Peyer's patch (tissue), 4 donors: ENCODE data around the gene TMEM187. TPM values are rescaled to one million over a fixed set of nuclear protein-coding genes. Genes with fewer than 3 reads are reported as not detected.
A peak's percentile ranks its signal among the peaks of the same experiment; 100 is the strongest.

Experiments
- DNase-seq, 3 donors: peaks; one replicate each; pipeline ENCODE4 v3.0.0-alpha.2; 2017 to 2019
- H3K27ac ChIP-seq, 4 donors: fragments of 200-600 bp; sonication (generic); one replicate each; pipeline ENCODE4 v1.5.1; 2016 to 2019
- H3K27me3 ChIP-seq, 2 donors: fragments of 200-600 bp; sonication (generic); one replicate each; pipeline ENCODE4 v1.5.1; 2019
- H3K36me3 ChIP-seq, 3 donors: fragments of 200-600 bp; sonication (generic); one replicate each; pipeline ENCODE4 v1.5.1; 2016 to 2019
- H3K4me1 ChIP-seq, 4 donors: fragments of 200-600 bp; sonication (generic); one replicate each; pipeline ENCODE4 v1.5.1; 2016 to 2019
- H3K4me3 ChIP-seq, 4 donors: fragments of 200-600 bp; sonication (generic); 1 replicate in 3 of 4; 2 replicates in 1 of 4; pipeline ENCODE4 v1.5.1; 2016 to 2019; ENCODE audit warnings: mild to moderate bottlenecking in 1 of 4
- H3K9me3 ChIP-seq, 4 donors: fragments of 200-600 bp; sonication (generic); one replicate each; pipeline ENCODE4 v1.5.1; 2016 to 2019; ENCODE audit warnings: mild to moderate bottlenecking in 1 of 4
- CTCF ChIP-seq, 6 experiments: fragments of 450-650 bp in 4 of 6; fragments of 200-600 bp in 2 of 6; sonication (generic) in 1 of 6; IDR thresholded peaks; one replicate each; pipeline ENCODE4 v1.5.1; 2017 to 2019; ENCODE audit warnings: antibody characterized with exemption in 6 of 6, mild to moderate bottlenecking in 3 of 6, moderate library complexity in 1 of 6
- POLR2A ChIP-seq, 2 donors: fragments of 450-650 bp; IDR thresholded peaks; one replicate each; pipeline ENCODE4 v1.5.1; 2017; ENCODE audit warnings: antibody characterized with exemption in 2 of 2, mild to moderate bottlenecking in 2 of 2, moderate library complexity in 2 of 2
- total RNA-seq, 4 donors: library from RNA; depleted of rRNA; stranded (reverse); fragments of >200 nt; gene quantifications; one replicate each; pipeline ENCODE4 v1.1.0, GENCODE V29; 2016

Gene TMEM187
- total RNA-seq, 4 donors from 2014 or later = 10.7 to 32.6 (median 12.8) TPM

GRCh38 chrX:153925739-153926551 is 46.6 kb upstream of the TMEM187 start, which contains the start of gene ARHGAP4:
Gene ARHGAP4, minus strand, starts transcription at chrX:153926264. Its CDS starts 62 bp downstream, at chrX:153926202.
- H3K9me3 ChIP-seq = no peaks in the 10 kb centered on the region
- DNase-seq = peak; percentile 33 to 66 (median 53)
- H3K4me3 ChIP-seq = peak within 1 kb of the TSS; percentile 61 to 67 (median 63)
- TF ChIP-seq CTCF (IDR thresholded peaks at IDR 0.05) (no peak), POLR2A (IDR thresholded peaks at IDR 0.05) (no peak)
- H3K27me3 ChIP-seq = no peaks in the 10 kb centered on the region
- H3K27ac ChIP-seq = peak within 1 kb of the TSS; percentile 95 to 99 (median 97)
- peaks cover 0 to 38% (median 10%) of the 10 kb centered on the region in 4 donors for H3K4me1 ChIP-seq
- H3K36me3 ChIP-seq = peaks cover 0 to 9% (median 0%) of the 10 kb centered on the region in 3 donors

DNA sequence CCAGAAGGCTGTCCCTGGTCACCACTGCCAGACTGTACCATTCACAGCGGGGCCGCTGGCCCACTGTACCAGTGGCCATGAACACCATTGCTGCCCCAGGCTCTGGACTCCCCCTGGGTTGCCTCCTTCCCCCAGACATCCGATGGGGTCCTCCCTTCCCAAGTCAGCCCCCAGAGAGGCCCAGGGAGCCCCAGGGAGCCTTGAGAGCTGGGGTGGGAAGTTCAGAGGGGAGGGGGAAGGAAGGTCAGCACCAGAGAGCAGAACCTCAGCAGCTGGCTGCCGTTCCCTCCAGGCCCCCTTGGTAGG is 46.0 kb upstream of the TMEM187 start:
- Histone ChIP-seq H3K27ac (peak overlapping the region; percentile 95 to 99 (median 97)), H3K4me3 (peak overlapping the region; percentile 61 to 67 (median 63)), H3K4me1 (peaks cover 0 to 34% (median 10%) of the 10 kb centered on the region in 4 donors), H3K9me3 (no peaks in the 10 kb centered on the region), H3K36me3 (peaks cover 0 to 12% (median 0%) of the 10 kb centered on the region in 3 donors), H3K27me3 (no peaks in the 10 kb centered on the region)
- no peak for DNase-seq
- TF ChIP-seq POLR2A (IDR thresholded peaks at IDR 0.05) (no peak), CTCF (IDR thresholded peaks at IDR 0.05) (no peak)

- H3K27me3 ChIP-seq = no peaks in the 10 kb centered on the region
- peak overlapping the region; percentile 95 to 99 (median 97) for H3K27ac ChIP-seq
- H3K36me3 ChIP-seq = peaks cover 0 to 17% (median 0%) of the 10 kb centered on the region in 3 donors
- H3K9me3 ChIP-seq = no peaks in the 10 kb centered on the region
- no peak for TF ChIP-seq CTCF (IDR thresholded peaks at IDR 0.05)
- no peak for TF ChIP-seq POLR2A (IDR thresholded peaks at IDR 0.05)
- peak overlapping the region; percentile 61 to 67 (median 63) for H3K4me3 ChIP-seq
- DNase-seq = peak; percentile 64 to 93 (median 90)
- peaks cover 0 to 28% (median 12%) of the 10 kb centered on the region in 4 donors for H3K4me1 ChIP-seq
Measured at GRCh38 chrX:153926858-153927671, 45.5 kb upstream of the TMEM187 start.

DNA sequence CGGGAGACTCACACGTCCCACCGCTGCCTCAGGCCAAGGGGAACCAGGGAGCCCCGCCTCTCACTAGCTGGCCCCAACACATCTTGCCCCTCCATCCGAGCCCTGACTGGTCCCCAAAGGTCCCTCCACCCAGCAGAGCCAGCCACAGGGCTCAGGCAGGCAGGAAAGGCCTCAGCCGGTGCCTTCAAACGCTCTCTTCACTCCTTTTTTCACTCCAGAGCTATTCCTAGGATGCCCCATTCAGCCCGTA is 45.0 kb upstream of the TMEM187 start:
- no peak for TF ChIP-seq POLR2A (IDR thresholded peaks at IDR 0.05)
- no peak for TF ChIP-seq CTCF (IDR thresholded peaks at IDR 0.05)
- peak overlapping the region; percentile 61 to 67 (median 63) for H3K4me3 ChIP-seq
- H3K27me3 ChIP-seq = no peaks in the 10 kb centered on the region
- H3K9me3 ChIP-seq = no peaks in the 10 kb centered on the region
- H3K4me1 ChIP-seq = peaks cover 0 to 28% (median 12%) of the 10 kb centered on the region in 4 donors
- H3K27ac ChIP-seq = peak overlapping the region; percentile 95 to 99 (median 97)
- DNase-seq = no peak
- peaks cover 0 to 21% (median 0%) of the 10 kb centered on the region in 3 donors for H3K36me3 ChIP-seq

DNA sequence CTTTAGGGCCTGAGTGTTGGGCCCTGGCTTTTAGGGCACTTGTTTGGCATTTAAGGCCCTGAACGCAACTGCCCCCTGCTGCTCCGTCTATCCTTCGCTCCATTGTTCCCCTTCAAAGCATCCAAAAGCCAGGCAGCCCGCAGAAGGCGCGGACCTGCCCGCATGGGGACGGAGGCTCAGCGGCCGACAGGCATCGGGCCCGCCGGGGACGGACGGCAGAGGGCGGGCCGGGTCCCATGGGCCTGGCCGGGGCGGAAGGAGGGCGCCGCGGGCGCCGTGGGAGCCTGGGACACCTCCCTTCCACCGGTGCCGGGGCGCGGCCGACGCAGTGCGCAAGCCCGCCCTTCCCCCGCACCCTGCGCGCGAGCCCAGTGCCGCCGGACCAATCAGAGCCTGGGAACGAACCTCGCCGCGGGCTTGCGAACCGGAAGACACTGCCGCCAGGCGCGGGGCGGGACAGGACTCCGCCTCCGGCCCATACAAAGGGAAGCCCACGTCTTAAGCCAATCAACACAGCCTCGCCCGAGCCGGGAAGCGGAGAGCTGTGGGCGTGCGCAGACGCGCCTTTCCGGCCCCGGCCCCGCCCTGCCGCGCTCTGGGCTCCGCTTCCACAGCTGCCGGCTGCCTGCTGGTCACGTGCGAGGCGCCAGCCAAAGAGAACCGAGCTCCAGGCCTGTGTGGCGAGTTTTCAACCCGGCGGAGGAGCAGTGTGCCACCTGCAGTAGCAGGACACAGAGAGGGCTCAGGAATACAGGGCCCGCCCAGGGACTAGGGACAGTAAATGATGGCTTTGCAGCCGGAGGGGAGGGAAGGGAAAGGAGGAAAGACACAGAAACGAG is 44.4 kb upstream of the TMEM187 start:
- peaks cover 0 to 26% (median 12%) of the 10 kb centered on the region in 4 donors for H3K4me1 ChIP-seq
- H3K4me3 ChIP-seq = peak overlapping the region; percentile 61 to 67 (median 63)
- peak overlapping the region; percentile 95 to 99 (median 97) for H3K27ac ChIP-seq
- H3K9me3 ChIP-seq = no peaks in the 10 kb centered on the region
- peak; percentile 51 to 86 for TF ChIP-seq POLR2A (IDR thresholded peaks at IDR 0.05)
- TF ChIP-seq CTCF (IDR thresholded peaks at IDR 0.05) = peak in 3 of 6 experiments; percentile 8 to 24 (median 9)
- H3K36me3 ChIP-seq = peaks cover 0 to 21% (median 0%) of the 10 kb centered on the region in 3 donors
- H3K27me3 ChIP-seq = no peaks in the 10 kb centered on the region
- DNase-seq = peak; percentile 93 to 98 (median 95)
